Fibroblast of skin of back (primary cell): ENCODE results near the gene UNC5C.

Experiments
- DNase-seq: peaks from one replicate; pipeline ENCODE4 v3.0.0-alpha.2; 2013

The UNC5C gene

GRCh38 chr4:95388911-95389310, 159.9 kb downstream of the UNC5C start:
- DNase-seq = no peak

GRCh38 chr4:95387719-95388118, 161.1 kb downstream of the UNC5C start:
- DNase-seq = no peak

- DNase-seq = no peak
These were observed 162.4 kb downstream of the UNC5C start for GRCh38 chr4:95386410-95386809.

GRCh38 chr4:95381843-95382580, 166.8 kb downstream of the UNC5C start:
- no peak for DNase-seq

- no peak for DNase-seq
These were observed 169.1 kb downstream of the UNC5C start for GRCh38 chr4:95379633-95380032.

GRCh38 chr4:95377366-95377900, 171.3 kb downstream of the UNC5C start:
- DNase-seq = no peak

- DNase-seq = no peak
These were observed 177.1 kb downstream of the UNC5C start for GRCh38 chr4:95371476-95372224.

GRCh38 chr4:95367824-95368223, 180.9 kb downstream of the UNC5C start:
- no peak for DNase-seq

- no peak for DNase-seq
These were observed 184.8 kb downstream of the UNC5C start for GRCh38 chr4:95363966-95364365.

- DNase-seq = no peak
These were observed 185.2 kb downstream of the UNC5C start for GRCh38 chr4:95363559-95363925.

- peak; percentile 5 for DNase-seq
These were observed 185.7 kb downstream of the UNC5C start for GRCh38 chr4:95362906-95363558.

GRCh38 chr4:95362066-95362465, 186.7 kb downstream of the UNC5C start:
- DNase-seq = no peak

- no peak for DNase-seq
These were observed 187.1 kb downstream of the UNC5C start for GRCh38 chr4:95361696-95361965.

- no peak for DNase-seq
These were observed 187.7 kb downstream of the UNC5C start for GRCh38 chr4:95360906-95361695.

- no peak for DNase-seq
These were observed 188.4 kb downstream of the UNC5C start for GRCh38 chr4:95360256-95360903.

GRCh38 chr4:95358421-95358820, 190.4 kb downstream of the UNC5C start:
- DNase-seq = no peak

- DNase-seq = no peak
These were observed 193.8 kb downstream of the UNC5C start for GRCh38 chr4:95355021-95355420.

- no peak for DNase-seq
These were observed 200.4 kb downstream of the UNC5C start for GRCh38 chr4:95348418-95348817.

GRCh38 chr4:95343235-95343634, 205.5 kb downstream of the UNC5C start:
- DNase-seq = no peak

GRCh38 chr4:95340191-95340590, 208.6 kb downstream of the UNC5C start:
- DNase-seq = no peak

- DNase-seq = no peak
These were observed 223.1 kb downstream of the UNC5C start for GRCh38 chr4:95325665-95326064.

- no peak for DNase-seq
These were observed 229.6 kb downstream of the UNC5C start for GRCh38 chr4:95319169-95319568.
